OCI-LY3 (cell line): ENCODE results near the gene CTNND1.
A peak's percentile ranks its signal among the peaks of the same experiment; 100 is the strongest.

Experiments
- H2AFZ ChIP-seq: fragments of 200-600, 300-600 bp; shearing (Covaris generic); 2 replicates; pipeline ENCODE4 v1.6.0; 2014; ENCODE audit warnings: antibody characterized with exemption, low read depth, low read length
- H3K27ac ChIP-seq: fragments of 200-600, 300-600 bp; sonication (generic); 2 replicates; pipeline ENCODE4 v1.5.1; 2014; ENCODE audit warnings: mild to moderate bottlenecking, low read length, moderate library complexity, mixed read lengths
- H3K27me3 ChIP-seq: fragments of 200-600, 300-600 bp; sonication (generic); 2 replicates; pipeline ENCODE4 v1.6.1; 2014; ENCODE audit warnings: low read depth, low read length, mixed read lengths
- H3K36me3 ChIP-seq: fragments of 200-600, 300-600 bp; sonication (generic); replicated peaks from 2 replicates; pipeline ENCODE3; 2014; ENCODE audit warnings: low read depth, low read length, mixed read lengths
- H3K4me1 ChIP-seq: fragments of 300-600, 200-600 bp; sonication (generic); 2 replicates; pipeline ENCODE4 v1.6.1; 2014; ENCODE audit warnings: low read length, mixed read lengths
- H3K4me2 ChIP-seq: fragments of 200-600, 300-600 bp; sonication (generic); 2 replicates; pipeline ENCODE4 v1.6.1; 2014; ENCODE audit warnings: low read length, mixed read lengths
- H3K4me3 ChIP-seq: fragments of 300-600, 200-600 bp; sonication (generic); 2 replicates; pipeline ENCODE4 v1.5.1; 2014; ENCODE audit warnings: antibody characterized with exemption, mild to moderate bottlenecking, low read length, moderate library complexity
- H3K79me2 ChIP-seq: fragments of 300-600, 200-600 bp; shearing (Covaris generic); 2 replicates; pipeline ENCODE4 v1.6.1; 2014; ENCODE audit warnings: mild to moderate bottlenecking, low read length, mixed read lengths
- H3K9ac ChIP-seq: fragments of 300-600, 200-600 bp; shearing (Covaris generic); 2 replicates; pipeline ENCODE4 v1.6.0; 2014; ENCODE audit warnings: mild to moderate bottlenecking, low read length, moderate library complexity
- H3K9me3 ChIP-seq: fragments of 200-600, 300-600 bp; shearing (Covaris generic); 2 replicates; pipeline ENCODE4 v1.6.1; 2014; ENCODE audit warnings: low read length, mixed read lengths; ENCODE audit not compliant: insufficient read depth
- H4K20me1 ChIP-seq: fragments of 200-600, 300-600 bp; sonication (generic); 2 replicates; pipeline ENCODE4 v1.6.1; 2016; ENCODE audit warnings: low read length, mixed read lengths; ENCODE audit not compliant: insufficient read depth
- CTCF ChIP-seq: fragments of 200-600, 300-600 bp; sonication (generic); IDR thresholded peaks from 2 replicates; pipeline ENCODE4 v1.5.1; 2014; ENCODE audit warnings: antibody characterized with exemption, low read length, low read depth
- EZH2phosphoT487 ChIP-seq: fragments of 200-600 bp; shearing (Covaris generic); IDR thresholded peaks from 2 replicates; pipeline ENCODE4 v1.6.1; 2018; ENCODE audit warnings: antibody characterized with exemption, mixed run types, low read depth

Gene CTNND1

GRCh38 chr11:57745206-57745605 lies 16.4 kb upstream of the CTNND1 start:
- no peak overlapping the region for H3K9ac ChIP-seq
- H3K9me3 ChIP-seq: no peaks in the 10 kb centered on the region
- peaks cover 23% of the 10 kb centered on the region for H3K79me2 ChIP-seq
- no peak overlapping the region for H3K4me2 ChIP-seq
- TF ChIP-seq CTCF (no peak), EZH2phosphoT487 (no peak)
- no peak overlapping the region for H3K4me3 ChIP-seq
- peaks cover 42% of the 10 kb centered on the region for H3K36me3 ChIP-seq
- no peak overlapping the region for H2AFZ ChIP-seq
- H3K4me1 ChIP-seq: peaks cover 12% of the 10 kb centered on the region
- no peak overlapping the region for H3K27ac ChIP-seq
- 0 out of 2 replicates have a peak, but pooled peaks cover 4% of the 10 kb centered on the region for H4K20me1 ChIP-seq
- H3K27me3 ChIP-seq: no peaks in the 10 kb centered on the region

GRCh38 chr11:57746920-57747319 lies 14.7 kb upstream of the CTNND1 start:
- Histone ChIP-seq H2AFZ (no peak overlapping the region), H3K79me2 (peaks cover 19% of the 10 kb centered on the region), H3K4me3 (no peak overlapping the region), H3K4me1 (peaks cover 7% of the 10 kb centered on the region), H3K36me3 (peaks cover 42% of the 10 kb centered on the region), H3K27me3 (no peaks in the 10 kb centered on the region), H3K9me3 (no peaks in the 10 kb centered on the region), H3K9ac (no peak overlapping the region), H3K4me2 (no peak overlapping the region), H4K20me1 (0 out of 2 replicates have a peak, but pooled peaks cover 4% of the 10 kb centered on the region), H3K27ac (no peak overlapping the region)
- no peak for TF ChIP-seq EZH2phosphoT487

- no peak for TF ChIP-seq CTCF
- no peak overlapping the region for H3K27ac ChIP-seq
These were observed 10.4 kb upstream of the CTNND1 start for GRCh38 chr11:57751176-57751575.

GRCh38 chr11:57751676-57752253 lies 9.8 kb upstream of the CTNND1 start, which contains the start of gene BTBD18:
Gene BTBD18 (minus strand): TSS chr11:57751819. CDS start chr11:57751188, 631 bp downstream.
- no peak within 1 kb of the TSS for H2AFZ ChIP-seq
- TF ChIP-seq EZH2phosphoT487: no peak
- peak; percentile 61 for TF ChIP-seq CTCF
- H4K20me1 ChIP-seq: no peaks in the 10 kb centered on the region
- no peaks in the 10 kb centered on the region for H3K27me3 ChIP-seq
- H3K9ac ChIP-seq: no peak within 1 kb of the TSS
- H3K79me2 ChIP-seq: no peaks in the 10 kb centered on the region
- H3K4me2 ChIP-seq: no peak within 1 kb of the TSS
- no peak within 1 kb of the TSS for H3K27ac ChIP-seq
- H3K36me3 ChIP-seq: peaks cover 4% of the 10 kb centered on the region
- H3K4me1 ChIP-seq: no peaks in the 10 kb centered on the region
- no peak within 1 kb of the TSS for H3K4me3 ChIP-seq
- H3K9me3 ChIP-seq: no peaks in the 10 kb centered on the region

More at GRCh38 chr11:57751176-57751575, 10.4 kb upstream of the CTNND1 start:
- Histone ChIP-seq H3K4me1 (no peaks in the 10 kb centered on the region), H3K36me3 (peaks cover 7% of the 10 kb centered on the region), H3K9ac (no peak overlapping the region), H3K79me2 (no peaks in the 10 kb centered on the region), H3K4me2 (no peak overlapping the region), H2AFZ (no peak overlapping the region), H3K4me3 (no peak overlapping the region), H3K9me3 (no peaks in the 10 kb centered on the region), H4K20me1 (no peaks in the 10 kb centered on the region), H3K27me3 (no peaks in the 10 kb centered on the region)
